GM19468 (cell line): ENCODE measurements around the gene NKD2.

Source experiments
- ATAC-seq: cut with Tn5 transposase; IDR thresholded peaks from one replicate; pipeline ENCODE4 v1.9.1; 2021; ENCODE audit warnings: mild to moderate bottlenecking, moderate library complexity, moderate number of reproducible peaks; ENCODE audit not compliant: unreplicated experiment; ENCODE audit errors: extremely low read depth

Gene NKD2

DNA sequence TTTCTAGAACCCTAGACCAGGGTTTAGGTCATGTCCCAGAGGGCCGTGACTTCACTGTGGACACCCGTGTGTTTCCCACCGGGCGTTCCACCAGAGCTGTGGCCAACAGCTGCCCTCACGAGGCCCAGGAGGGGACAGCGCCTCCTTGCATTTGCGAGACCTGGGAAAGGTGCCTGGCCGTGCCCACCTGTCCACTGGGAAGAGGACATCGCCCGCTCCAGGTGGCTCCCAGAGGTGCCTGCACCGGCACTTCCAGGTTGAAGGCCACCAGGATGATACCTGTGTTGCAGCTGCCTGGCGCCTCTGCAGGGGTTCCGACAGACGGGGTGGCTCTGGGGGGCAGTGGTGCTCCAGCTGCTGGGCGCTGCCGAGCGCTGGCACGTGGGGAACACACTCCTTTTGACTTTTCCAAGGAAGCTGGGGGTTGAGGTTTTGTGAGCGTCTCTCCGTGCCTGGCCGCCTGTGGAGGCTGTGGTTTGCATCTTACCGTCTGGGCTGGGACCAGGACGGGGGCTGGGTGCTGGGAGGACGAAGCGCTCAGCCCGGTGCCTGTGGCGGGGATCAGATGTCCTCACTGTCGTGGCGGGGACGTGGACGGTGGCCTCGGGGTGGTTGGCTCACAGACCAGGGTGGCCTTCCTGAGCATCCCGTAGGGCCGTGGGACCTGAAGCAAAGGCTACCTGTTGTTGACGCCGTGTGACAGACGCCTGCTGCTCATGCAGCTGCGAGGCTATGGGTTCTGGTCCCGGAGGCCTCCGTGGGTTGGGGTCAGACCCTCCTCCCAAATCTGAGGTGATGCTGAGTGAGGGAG lies 19.2 kb downstream of the NKD2 start:
- no peak for ATAC-seq

DNA sequence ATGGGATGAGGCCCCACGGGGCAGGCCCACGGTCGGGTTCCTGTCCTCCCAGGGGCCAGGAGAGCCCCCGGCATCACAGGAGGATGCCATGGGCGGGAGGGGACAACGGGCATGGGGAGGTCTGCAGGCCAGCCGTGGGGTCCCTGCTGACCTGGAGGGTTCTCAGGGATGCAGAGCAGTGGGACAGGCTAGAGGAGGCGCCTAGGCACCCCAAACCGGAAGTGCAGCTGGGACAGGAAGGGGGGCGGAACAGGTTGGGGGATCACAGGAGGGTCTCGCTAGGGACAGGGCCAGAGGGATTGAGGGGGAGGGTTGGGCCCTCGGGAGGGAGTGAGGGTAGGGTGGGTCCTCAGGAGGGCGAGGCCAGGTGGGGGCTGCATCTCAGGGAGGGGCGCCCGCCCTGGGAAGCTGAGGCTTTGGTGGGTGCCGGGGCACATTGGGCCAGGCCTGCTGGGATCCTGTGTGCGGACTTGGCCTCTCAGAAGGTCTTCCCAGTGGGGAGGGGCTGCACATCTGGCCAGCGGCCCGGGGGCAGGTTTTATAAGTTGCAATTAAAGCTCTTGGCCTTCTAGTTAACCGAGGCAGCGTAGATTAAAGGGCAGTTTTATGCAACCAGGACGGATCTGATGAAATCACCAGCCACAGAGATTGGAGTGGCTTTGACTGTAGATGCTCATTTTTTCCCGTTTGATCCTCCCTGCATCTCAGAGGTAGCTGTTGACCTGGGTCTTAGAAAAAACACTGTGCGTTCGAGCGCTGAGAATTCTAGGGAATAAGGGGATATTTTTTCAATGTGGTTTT lies 20.1 kb downstream of the NKD2 start:
- ATAC-seq = no peak

DNA sequence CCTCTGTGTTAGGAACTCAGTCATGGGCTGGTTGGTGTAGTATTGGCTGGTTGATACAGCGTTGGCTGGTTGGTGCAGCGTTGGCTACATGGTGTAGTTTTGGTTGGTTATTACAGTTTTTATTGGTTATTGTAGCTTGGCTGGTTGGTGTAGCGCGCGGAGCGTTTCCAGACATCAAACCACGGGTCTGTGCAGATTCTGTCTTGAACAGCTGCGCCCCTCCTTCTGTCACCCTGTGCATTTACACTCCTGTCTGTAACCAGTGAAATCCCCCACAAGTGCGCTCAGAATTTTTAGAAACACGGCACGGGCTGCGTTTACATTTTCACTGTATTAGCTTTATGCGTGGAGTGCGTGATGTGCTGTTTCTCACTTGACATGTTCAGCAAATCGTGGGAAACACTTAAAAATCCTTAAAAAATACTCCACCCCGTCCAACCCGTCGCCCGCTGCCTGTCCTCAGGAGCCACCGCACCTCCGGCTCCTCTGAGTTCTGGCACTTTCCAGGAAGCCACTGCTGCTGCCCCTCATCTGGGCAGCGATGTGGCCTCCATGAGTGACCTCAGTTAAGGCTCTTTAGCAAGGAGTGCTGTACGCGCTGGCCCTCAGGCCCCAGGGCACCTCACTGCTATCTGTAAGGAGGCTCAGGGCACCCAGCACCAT lies 20.8 kb downstream of the NKD2 start:
- no peak for ATAC-seq

DNA sequence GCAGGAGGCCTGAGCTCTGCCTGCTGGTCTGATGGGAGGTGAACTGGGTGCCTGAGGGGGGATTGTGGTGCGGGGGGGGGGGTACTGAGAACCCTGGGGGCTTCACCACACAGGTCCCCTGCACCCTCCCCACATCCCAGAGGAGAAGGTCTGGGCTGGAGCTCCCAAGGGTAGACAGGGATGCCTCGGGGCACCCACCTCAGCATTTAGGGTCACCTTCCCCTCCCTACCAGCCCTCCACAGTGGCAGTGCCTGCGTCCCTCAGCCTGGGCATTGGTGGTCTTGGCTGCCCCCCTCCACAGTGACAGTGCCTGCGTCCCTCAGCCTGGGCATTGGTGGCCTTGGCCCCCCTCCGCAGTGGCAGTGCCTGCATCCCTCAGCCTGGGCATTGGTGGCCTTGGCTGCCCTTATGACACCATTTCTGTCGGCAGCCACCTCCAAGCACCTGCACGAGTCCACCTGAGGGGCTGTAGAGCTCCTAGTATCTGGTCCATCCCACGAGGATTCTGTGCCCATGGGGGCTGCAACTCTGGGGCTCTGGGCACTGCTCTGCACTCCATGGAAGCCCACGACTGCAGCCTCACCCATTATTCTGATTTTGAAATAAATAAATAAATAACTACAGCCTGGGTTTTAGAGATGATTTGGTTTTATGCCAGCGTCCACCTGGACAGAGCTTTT lies 21.5 kb downstream of the NKD2 start:
- ATAC-seq = no peak

GRCh38 chr5:1030801-1031271 lies 22.2 kb downstream of the NKD2 start:
- no peak for ATAC-seq

DNA sequence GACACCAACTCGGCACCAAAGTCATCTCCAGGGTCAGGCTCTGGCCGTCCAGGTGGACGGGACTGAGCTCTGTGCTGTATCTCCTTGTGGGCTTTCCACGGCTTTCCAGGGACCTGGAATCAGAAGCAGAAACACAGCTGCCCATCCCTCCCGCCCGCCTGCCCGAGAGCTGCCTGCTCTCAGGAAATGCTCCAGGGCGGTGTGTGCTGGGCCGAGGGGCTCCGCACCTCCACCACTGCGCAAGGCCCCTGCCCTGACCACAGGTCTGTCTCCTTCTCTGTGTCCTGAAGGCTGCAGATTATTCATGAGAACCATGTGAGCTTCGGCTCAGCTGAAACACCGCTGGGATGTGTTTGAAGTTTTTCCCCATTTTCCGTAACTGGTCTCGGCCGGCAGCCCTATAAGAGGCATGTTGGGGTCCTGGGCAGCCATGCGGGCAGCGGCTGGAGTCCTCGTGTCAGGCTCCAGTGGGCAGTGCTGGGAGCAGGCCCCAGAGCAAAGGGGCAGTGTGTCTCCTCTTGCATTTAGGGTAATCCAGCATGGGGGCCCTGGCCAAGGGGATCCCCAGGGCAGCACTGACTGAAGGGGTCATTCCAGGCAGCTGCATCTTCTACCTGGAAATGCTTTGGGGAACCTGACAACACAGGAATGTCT lies 22.8 kb downstream of the NKD2 start:
- no peak for ATAC-seq

GRCh38 chr5:1032011-1032410 lies 23.4 kb downstream of the NKD2 start:
- no peak for ATAC-seq

DNA sequence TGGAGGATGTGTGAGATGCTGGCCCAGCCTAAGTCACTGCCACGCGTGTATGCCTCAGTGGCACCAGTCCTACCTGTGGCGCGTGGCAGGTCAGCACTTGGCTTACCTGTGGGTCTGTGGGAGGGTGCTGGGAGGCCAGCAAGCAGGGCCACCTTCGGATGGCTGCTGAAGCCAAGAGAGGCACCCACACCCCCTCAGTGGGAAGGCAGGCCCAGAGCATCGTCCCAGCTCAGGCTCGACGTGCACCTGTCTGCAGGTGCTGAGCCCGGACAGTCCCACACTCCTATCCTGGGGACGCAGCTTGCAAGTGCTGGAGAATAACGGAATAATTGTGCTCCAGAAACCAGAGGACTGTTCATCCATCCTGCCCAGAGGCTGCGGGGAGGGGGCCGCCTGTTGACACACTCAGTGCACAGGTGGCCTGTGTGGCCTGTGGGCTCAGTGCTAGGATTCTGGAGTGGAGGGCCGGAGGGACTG lies 24.0 kb downstream of the NKD2 start:
- no peak for ATAC-seq

DNA sequence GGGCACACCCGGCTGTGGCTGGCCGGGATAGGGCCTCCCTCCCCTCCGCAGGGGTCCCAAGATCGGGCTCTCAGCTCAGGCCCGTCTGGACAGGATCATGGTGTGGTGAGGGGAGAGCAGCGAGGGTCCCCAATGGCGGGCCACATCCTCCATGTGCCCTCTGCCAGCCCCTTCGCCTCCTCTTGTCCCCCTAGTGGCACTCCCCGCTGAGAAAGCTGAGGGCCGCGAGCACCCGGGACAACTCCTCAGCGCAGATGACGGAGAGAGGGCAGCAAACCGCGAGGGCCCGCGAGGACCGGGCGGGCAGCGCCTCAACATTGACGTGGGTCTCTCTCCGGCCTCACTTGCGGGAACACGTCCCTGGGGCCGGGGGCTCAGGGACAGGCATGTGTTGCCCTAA lies 24.6 kb downstream of the NKD2 start:
- ATAC-seq = no peak

- ATAC-seq = no peak
These were observed 25.2 kb downstream of the NKD2 start for GRCh38 chr5:1033606-1034420.

- no peak for ATAC-seq
These were observed 25.9 kb downstream of the NKD2 start for GRCh38 chr5:1034421-1034905.

GRCh38 chr5:1034986-1035385 lies 26.4 kb downstream of the NKD2 start:
- ATAC-seq = no peak

GRCh38 chr5:1035421-1036405 lies 27.1 kb downstream of the NKD2 start:
- no peak for ATAC-seq

DNA sequence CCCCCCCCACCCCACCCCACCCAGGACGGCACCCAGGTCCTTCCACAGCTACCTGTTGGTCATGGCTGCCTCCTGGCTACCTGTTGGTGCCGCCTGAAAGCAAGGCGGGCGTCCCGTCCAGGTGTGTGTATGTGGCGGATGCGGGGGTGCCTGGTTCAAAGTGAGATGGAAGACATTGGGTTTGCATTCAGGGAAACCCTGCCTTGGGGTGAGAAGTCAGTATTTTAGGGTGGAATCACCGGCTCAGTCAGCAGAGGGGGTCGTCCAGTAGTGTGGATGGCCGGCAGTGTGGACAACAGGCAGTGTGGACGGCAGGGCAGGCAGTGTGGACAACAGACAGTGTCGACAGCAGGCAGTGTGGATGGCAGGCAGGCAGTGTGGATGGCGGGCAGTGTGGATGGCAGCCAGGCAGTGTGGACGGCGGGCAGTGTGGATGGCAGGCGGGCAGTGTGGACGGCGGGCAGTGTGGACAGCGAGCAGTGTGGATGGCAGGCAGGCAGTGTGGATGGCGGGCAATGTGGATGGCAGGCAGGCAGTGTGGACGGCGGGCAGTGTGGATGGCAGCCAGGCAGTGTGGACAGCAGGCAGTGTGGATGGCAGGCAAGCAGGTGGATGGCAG lies 28.0 kb downstream of the NKD2 start:
- no peak for ATAC-seq

- ATAC-seq = no peak
These were observed 28.6 kb downstream of the NKD2 start for GRCh38 chr5:1037123-1037670.

DNA sequence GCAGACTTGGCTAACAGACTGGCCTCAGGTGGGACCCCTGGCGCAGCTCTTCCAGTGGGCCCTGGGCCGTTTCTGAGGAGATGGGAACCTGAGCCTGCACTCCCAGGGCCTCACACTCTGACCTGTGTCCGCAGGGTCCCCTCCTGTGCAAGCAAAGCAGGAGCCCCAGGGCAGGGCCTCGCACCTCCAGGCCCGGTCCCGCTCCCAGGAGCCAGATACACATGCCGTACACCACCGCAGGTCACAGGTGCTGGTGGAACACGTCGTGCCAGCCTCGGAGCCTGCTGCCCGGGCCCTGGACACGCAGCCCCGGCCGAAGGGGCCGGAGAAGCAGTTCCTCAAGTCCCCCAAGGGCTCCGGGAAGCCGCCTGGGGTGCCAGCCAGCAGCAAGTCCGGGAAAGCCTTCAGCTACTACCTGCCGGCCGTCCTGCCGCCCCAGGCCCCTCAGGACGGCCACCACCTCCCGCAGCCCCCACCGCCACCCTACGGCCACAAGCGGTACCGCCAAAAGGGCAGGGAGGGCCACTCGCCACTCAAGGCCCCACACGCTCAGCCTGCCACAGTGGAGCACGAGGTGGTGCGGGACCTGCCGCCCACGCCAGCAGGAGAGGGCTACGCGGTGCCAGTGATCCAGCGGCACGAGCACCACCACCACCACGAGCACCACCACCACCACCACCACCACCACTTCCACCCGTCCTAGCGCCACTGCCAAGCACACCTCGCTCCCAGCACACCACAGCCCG lies 29.2 kb downstream of the NKD2 start:
- no peak for ATAC-seq
